HG02623 (cell line): ENCODE data around the gene KIRREL3.

Experiments used
- ATAC-seq: cut with Tn5 transposase; IDR thresholded peaks from one replicate; pipeline ENCODE4 v1.9.1; 2021; ENCODE audit warnings: moderate library complexity; ENCODE audit not compliant: unreplicated experiment

The KIRREL3 gene

DNA sequence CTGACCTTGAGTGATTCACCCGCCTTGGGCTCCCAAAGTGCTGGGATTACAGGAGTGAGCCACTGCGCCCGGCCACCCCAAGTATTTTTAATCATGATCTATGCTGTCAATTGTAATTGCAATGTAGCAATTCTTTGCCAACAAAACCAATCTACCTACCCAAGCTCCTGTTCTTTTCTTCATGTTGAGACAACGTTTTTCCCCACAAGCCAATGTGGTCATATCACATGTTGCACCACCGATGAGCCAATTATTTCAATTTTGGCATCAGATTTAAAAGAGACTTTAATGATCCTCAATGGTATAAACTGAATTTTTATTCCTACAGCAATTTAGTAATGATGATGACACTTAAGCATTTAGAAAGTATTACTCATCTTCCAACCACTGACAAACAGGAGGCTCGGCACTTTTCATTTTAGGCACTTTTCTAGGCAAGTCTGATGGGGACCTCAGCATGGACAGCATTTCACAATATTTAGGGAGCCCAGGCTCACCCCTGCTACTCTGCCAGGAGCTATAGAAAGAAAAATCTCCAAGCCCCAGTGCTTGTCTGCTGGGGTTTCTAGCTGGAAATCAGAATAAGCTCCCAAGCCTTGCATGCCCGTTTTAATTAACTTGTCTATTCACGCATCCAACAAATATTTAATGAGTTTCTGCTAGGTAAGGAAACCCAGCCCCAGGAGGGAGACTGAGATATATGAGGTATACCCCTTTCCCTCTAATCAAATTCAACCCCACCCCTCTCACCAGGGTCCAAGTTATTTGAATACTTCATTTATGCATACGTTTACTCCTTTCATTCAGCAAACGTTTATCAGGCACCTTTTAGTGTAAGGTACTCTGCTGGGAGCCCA, 353.6 kb downstream of the KIRREL3 start:
- ATAC-seq = no peak

DNA sequence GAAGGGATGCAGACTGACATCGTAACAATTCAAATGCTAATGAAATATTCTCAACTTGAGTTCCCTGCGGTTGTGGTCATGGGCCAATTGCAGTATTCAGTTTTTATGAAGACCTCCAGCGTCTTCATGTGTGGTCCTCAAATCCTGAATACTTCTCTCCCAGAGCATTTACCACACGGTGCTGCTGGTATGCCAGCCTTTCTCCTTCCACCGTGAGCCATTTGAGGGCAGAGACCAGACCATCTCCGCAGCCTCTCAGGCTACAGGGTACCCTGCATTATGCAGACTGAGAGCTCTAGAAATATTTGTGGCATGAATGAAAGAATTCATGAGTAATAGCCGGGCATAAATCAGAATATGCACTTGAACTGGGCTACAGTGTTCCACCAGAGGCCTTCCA, 355.4 kb downstream of the KIRREL3 start:
- ATAC-seq = no peak

DNA sequence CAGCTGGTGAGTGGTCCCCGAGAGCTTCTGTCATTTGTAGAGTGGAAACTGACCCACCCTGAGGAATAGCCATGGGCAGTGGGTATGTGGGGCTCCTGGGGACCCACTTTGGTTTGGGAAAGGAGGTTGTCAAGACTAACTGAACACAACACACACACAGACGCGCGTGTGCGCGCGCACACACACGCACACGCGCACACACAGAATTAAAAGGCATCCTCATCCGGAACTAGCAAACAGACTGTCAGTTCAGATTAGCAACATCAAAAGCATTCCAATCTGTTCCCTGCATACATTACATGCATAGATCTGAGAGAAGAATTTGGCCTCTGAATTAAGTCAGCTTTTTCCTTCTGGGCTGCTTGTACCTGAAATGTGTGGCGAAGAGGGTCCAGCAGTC, 360.4 kb downstream of the KIRREL3 start:
- ATAC-seq = no peak

DNA sequence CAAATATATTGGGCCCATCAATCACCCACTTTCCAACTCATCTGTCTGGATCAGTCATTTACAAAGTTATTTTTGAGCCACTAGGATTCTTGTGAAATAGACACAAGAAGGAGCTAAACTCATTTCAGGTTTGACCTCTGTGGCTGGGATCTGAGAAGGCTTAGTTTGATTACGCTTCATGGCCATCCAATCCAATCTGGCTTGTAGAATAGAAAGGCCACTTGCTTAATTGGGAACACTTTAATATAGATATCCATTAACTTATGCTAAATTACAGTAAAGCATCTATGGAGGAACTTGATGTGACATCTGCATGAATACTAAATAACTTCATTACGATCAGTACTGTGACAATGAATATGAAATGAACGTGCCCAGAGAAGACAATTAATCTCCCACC, 360.9 kb downstream of the KIRREL3 start:
- ATAC-seq = no peak

DNA sequence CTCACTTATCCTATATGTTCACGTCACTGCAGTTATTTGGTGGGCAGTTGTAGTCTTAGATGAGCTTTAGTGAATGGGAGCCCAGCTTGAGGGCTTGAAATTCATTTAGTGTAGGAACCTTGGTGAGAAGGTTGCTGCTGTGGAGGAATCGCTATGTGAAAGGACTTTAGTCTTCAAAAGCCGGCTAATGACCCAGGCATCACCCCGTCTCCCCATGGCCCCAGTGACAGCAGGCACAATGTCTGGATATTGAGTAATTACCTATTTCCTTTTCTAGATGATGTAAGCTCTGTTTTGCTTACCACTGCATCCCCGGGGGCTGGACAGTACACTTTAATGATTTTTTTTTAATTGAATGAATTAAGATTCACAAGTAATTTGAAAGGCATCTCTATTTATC, 361.9 kb downstream of the KIRREL3 start:
- ATAC-seq = no peak

GRCh38 chr11:126637795-126638175, 362.8 kb downstream of the KIRREL3 start:
- no peak for ATAC-seq

DNA sequence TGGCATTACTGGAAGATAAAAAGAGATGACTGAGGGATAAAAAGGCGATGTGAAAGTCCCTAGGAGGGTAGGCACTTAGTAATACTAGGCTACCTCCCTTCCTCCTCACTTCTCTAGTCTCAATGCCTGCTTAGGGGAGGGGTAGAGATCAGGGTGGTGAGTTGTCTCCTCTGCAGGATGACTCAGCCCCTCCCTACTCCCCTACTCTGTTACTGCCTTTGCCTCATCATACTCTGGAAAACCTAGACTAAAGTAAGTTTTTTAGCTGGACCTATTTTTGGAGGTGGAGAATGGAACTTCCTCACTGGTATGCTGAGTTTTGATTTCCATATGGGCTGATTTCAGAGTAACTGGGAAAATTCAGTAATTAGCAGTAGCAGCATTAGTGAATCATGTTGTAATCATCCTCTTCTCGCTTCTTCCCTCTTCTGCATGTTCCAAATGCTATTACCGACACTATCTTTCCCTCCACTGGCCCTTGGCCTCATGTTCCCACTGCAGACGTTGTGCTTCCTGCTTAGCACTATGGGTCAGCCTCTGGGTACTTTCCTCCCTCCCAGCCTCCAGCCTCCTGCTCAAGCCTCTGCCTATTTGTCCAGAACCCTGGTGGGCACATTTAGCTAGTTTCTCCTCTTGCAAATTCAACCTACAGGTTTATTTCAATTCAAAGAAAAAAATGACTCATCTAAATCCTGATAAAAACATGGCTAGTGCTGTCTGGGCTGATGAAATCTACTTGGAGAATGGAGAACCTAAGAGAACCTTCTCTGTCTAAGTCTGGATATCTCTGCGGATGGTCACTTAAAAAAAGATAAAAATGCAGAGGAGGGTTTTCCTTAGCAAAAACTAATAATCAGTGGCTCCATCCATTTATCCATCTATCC, 363.4 kb downstream of the KIRREL3 start:
- no peak for ATAC-seq

DNA sequence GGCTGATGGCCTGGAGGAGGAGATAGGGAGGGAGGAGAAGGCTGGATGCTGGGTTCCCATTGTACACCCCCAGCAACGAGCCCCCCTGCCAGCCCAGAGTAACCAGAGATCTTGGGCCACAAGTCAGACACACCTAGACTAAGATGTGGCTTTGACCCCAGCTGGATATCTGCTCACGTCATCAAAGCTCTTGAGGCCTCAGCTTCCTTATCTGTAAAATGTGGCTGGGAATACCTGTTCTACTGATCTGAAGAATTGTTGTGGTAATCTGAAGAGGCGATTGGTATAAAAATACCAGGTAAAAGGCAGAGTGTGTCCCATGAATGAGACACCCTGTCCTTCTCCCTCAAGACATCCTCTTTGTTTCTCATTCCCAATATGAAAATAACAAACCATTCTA, 365.1 kb downstream of the KIRREL3 start:
- ATAC-seq = no peak

DNA sequence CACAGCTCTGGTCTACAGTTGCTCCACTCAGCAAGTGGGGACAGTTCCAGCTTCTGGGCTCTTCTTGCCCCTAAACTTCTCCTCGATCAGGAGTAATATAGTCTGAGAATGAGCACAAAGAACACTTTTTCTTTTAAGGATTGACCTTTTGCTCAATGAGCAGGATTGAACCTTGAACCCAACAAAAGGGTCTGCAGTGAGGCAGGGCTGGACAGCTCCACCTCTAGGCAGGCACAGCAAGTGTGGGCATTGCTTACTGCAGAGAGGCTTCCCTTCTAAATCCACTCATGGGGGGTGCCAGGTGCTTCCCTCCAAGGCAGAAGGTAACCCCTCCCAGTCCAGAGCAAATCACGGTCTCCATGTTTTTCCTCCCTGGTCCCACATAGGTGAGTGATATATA, 365.6 kb downstream of the KIRREL3 start:
- no peak for ATAC-seq

DNA sequence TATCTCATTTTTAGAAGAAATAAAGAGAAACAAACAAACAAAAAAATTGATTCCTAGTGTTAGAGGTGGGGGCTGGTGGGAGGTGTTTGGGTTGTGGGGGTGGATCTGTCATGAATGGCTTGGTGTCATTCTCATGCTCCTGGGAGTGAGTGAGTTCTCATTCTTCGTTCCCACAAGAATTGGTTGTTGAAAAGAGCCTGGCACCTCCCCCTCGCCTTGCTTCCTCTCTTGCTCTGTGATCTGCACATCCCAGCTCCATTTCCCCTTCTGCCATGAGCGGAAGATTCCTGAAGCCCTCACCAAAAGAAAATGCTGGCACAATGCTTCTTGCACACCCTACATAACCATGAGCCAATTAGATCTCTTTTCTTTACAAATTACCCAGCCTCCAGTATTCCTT, 367.2 kb downstream of the KIRREL3 start:
- ATAC-seq = no peak

DNA sequence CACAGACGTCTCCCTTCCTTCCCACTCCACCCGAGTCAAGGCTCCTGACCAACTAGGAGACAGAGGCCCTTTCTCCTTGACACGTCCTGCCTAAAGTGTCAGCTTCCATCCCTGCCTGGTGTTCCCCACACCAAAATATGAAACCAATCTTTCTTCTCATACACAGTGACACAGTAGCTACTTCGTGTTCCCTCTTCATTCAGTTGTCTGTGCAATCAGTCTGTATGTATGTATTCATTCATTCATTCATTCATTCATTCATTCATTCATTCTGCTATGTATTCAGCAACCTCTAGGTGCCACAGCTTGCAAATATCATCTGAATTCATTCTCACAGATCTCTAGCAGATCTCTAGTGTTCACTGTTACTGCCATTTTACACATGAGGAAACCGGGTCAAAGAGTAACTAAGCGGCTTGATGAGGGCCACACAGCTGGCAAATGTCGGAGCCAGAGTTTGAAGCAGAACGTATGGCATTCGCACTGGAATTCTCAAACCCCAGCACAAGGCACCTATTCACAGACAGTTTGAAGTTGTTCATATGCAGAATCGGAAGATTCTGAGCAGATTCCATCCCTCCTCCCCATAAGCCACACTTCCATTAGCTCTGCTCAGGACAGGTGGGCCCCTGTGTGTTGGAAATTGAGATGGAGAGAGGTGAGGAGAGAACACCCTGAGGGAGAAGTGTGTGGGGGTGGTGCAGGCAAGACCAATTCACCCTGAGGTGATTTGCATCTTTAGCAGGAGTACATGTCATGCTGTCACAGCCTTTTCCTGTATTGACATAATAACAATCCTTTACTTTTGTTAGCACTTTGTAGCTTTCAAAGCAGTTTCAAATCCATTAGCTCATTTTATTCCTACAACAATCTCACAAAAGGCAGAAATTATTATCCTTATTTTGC, 369.4 kb downstream of the KIRREL3 start:
- ATAC-seq = no peak

GRCh38 chr11:126630488-126630887, 370.1 kb downstream of the KIRREL3 start:
- no peak for ATAC-seq

DNA sequence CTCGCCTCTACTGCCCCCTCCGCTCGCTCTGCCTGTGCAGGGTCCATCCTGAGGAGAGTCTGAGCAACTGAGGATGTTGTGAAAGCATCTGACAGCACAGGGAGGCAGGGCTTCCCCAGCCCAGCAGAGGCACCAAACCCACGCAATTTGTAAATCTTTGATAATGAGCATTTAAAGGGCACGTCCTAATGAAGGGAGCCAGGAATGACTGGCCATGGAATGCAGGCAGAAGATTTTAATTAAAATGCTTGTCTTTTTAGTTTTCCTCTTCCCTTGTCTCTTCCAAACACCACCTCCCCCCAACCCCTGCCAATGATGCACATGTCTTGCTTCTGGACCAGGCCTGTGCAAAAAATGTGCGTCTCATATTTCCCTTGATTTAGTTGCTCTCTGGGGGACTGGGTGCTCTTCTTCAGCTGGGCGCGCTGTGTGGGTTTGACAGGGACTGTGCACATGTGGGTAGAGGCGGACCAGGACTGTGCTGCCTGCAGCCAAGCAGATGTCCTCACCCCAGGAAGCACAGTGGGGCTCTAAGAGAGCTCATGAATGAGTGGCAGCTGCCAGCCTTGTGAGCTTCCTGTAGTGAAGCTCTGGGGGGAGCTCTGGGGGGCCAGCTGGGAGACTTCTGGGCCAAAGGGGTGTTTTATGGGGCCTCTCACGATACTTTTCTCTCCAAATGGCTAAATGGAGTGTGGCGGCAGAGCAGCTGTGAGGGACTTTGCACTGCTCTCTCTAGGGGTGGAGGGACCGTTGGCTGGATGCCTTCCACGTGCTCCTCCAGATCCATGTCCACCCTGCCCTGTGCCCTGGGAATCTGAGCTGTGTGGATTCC, 371.6 kb downstream of the KIRREL3 start:
- no peak for ATAC-seq

GRCh38 chr11:126628450-126628789, 372.1 kb downstream of the KIRREL3 start:
- no peak for ATAC-seq

- ATAC-seq = no peak
Measured at GRCh38 chr11:126627421-126627820, 373.1 kb downstream of the KIRREL3 start.

- ATAC-seq = no peak
Measured at GRCh38 chr11:126624506-126624905, 376.1 kb downstream of the KIRREL3 start.

GRCh38 chr11:126619516-126619915, 381.1 kb downstream of the KIRREL3 start:
- no peak for ATAC-seq

GRCh38 chr11:126615845-126616244, 384.7 kb downstream of the KIRREL3 start:
- ATAC-seq = no peak

GRCh38 chr11:126613272-126613671, 387.3 kb downstream of the KIRREL3 start:
- no peak for ATAC-seq

GRCh38 chr11:126612671-126613070, 387.9 kb downstream of the KIRREL3 start:
- ATAC-seq = no peak
